IPS-18c (cell line): ENCODE results near the gene BAZ2A.
A peak's percentile ranks its signal among the peaks of the same experiment; 100 is the strongest.
"Not testable (repeated sequence)": the region's sequence is repeated elsewhere in the genome, so short reads cannot be mapped to it uniquely, and the experiment has no call there.

Experiments used
- H3K4me3 ChIP-seq: 2 replicates; pipeline ENCODE4 v1.7.0; 2013; ENCODE audit warnings: low read depth, mild to moderate bottlenecking, low read length, moderate library complexity; ENCODE audit not compliant: insufficient read depth
- H3K9me3 ChIP-seq: one replicate; pipeline ENCODE4 v1.6.1; 2013; ENCODE audit warnings: mild to moderate bottlenecking, low read length, moderate library complexity; ENCODE audit not compliant: control insufficient read depth, insufficient read depth

Gene BAZ2A

GRCh38 chr12:56630180-56630632 lies at the start of gene BAZ2A:
Gene BAZ2A (minus strand): TSS chr12:56630326. CDS start chr12:56617530, 12,796 bp downstream.
- Histone ChIP-seq H3K9me3 (no peaks in the 10 kb centered on the region), H3K4me3 (peak within 1 kb of the TSS; percentile 87)

DNA sequence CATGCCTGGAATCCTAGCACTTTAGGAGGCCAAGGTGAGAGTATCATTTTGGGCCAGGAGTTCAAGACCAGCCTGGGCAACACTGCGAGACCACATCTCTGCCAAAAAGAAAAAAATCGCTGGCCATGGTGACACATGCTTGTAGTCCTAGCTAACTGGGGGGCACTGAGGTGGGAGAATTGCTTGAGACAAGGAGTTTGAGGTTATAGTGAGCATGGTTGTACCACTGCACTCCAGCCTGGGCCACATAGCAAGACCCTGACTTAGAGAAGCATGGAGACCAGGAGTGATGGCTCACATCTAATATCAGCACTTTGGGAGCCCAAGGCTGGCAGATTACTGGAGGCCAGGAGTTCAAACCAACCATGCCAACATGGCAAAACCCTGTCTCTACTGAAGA lies 48.7 kb upstream of the BAZ2A start:
- no peak overlapping the region for H3K4me3 ChIP-seq
- H3K9me3 ChIP-seq = no peaks in the 10 kb centered on the region

- Histone ChIP-seq H3K4me3 (no peak overlapping the region), H3K9me3 (no peaks in the 10 kb centered on the region)
Measured at GRCh38 chr12:56677680-56678079, 47.6 kb upstream of the BAZ2A start.

- no peak overlapping the region for H3K4me3 ChIP-seq
- H3K9me3 ChIP-seq = no peaks in the 10 kb centered on the region
Measured at GRCh38 chr12:56676851-56677580, 46.9 kb upstream of the BAZ2A start.

DNA sequence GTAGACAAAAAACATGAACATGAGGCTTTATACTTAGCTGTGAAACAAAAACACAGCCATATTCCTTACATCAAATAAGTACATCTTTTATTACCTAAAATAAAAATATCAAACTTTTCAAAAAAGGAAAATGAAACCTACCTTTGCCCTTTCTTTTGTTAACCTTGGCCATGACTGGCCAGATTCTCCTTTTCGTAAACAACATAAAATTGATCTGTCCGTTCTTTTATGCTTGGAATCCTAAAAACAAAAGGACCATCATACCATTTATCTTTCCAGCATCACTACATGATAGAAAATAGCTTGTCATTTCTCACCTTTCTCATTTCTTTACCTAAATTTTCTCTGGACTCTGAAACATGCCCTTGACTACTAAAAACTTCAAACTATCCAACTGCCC lies 41.5 kb upstream of the BAZ2A start:
- Histone ChIP-seq H3K9me3 (no peaks in the 10 kb centered on the region), H3K4me3 (no peak overlapping the region)

DNA sequence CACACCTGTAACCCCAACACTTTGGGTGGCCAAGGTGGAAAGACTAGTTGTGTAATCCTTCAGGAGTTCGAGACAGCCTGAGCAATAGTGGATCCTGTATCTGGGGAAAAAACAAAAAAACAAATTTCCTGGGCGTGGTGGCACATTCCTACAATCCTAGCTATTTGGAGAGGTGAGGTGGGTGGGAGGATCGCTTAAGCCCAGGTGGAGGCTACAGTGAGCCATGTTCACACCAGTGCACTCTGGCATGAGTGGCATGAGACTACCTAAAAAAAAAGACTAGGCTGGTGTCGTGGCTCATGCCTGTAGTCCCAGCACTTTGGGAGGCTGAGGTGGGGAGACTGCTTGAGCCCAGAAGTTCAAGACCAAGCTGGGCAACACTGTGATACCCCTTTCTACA lies 40.7 kb upstream of the BAZ2A start:
- Histone ChIP-seq H3K9me3 (no peaks in the 10 kb centered on the region), H3K4me3 (no peak overlapping the region)

GRCh38 chr12:56668197-56668457 lies 38.0 kb upstream of the BAZ2A start:
- Histone ChIP-seq H3K9me3 (no peaks in the 10 kb centered on the region), H3K4me3 (no peak overlapping the region)

GRCh38 chr12:56661979-56662638 lies 32.0 kb upstream of the BAZ2A start:
- Histone ChIP-seq H3K9me3 (no peaks in the 10 kb centered on the region), H3K4me3 (no peak overlapping the region)

GRCh38 chr12:56661560-56661959 lies 31.4 kb upstream of the BAZ2A start:
- H3K4me3 ChIP-seq = no peak overlapping the region

DNA sequence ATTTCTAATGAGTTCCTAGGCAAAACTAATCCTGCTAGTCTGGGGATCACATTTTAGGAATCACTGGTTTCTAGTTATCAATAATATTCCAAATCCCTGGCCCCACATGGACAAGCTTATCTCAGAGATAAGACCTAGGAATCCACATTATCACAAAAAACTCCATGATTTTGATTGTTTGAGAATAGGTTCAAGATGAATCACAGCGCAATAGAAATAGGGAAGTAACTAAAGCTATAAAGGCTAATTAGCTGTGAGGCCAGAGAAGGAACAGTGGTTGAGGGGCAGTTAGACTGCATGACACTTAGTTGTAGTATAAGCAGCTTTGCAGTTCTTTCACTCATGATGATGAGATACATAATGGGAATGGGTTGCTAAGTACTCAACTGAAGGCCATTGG lies 28.8 kb upstream of the BAZ2A start:
- peaks cover 8% of the 10 kb centered on the region for H3K9me3 ChIP-seq
- H3K4me3 ChIP-seq = no peak overlapping the region

More at GRCh38 chr12:56661560-56661959, 31.4 kb upstream of the BAZ2A start:
- H3K9me3 ChIP-seq = no peaks in the 10 kb centered on the region

GRCh38 chr12:56657416-56658379 lies 27.6 kb upstream of the BAZ2A start:
- H3K4me3 ChIP-seq = no peak overlapping the region

DNA sequence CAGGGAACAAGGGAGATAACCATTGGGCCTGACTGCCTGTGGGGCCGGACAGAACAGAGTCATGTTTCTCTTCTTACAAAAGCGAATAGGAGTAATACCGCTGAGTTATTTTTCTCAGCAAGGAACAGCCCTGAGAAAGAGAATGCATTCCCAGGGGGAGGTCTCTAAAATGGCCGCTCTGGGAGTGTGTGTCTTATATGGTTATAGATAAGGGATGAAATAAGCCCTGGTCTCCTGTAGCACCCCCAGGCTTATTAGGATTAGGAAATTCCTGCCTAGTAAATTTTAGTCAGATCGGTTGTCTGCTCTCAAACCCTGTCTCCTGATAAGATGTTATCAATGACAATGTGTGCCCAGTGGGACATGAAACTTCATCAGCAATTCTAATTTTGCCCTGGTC lies 23.7 kb upstream of the BAZ2A start:
- H3K4me3 ChIP-seq = not testable (repeated sequence)
- peaks cover 11% of the 10 kb centered on the region for H3K9me3 ChIP-seq

More at GRCh38 chr12:56657416-56658379, 27.6 kb upstream of the BAZ2A start:
- peaks cover 8% of the 10 kb centered on the region for H3K9me3 ChIP-seq

- not testable (repeated sequence) for H3K4me3 ChIP-seq, H3K9me3 ChIP-seq
Measured at GRCh38 chr12:56648023-56648422, 17.9 kb upstream of the BAZ2A start.

GRCh38 chr12:56645717-56646446 lies 15.8 kb upstream of the BAZ2A start, which contains the start of gene ATP5F1B:
Gene ATP5F1B (minus strand): TSS chr12:56645984. CDS start chr12:56645963, 21 bp downstream.
- H3K9me3 ChIP-seq = no peaks in the 10 kb centered on the region
- H3K4me3 ChIP-seq = peak within 1 kb of the TSS; percentile 100

GRCh38 chr12:56645201-56645716 lies 15.1 kb upstream of the BAZ2A start:
- Histone ChIP-seq H3K4me3 (peak overlapping the region; percentile 100), H3K9me3 (no peaks in the 10 kb centered on the region)

DNA sequence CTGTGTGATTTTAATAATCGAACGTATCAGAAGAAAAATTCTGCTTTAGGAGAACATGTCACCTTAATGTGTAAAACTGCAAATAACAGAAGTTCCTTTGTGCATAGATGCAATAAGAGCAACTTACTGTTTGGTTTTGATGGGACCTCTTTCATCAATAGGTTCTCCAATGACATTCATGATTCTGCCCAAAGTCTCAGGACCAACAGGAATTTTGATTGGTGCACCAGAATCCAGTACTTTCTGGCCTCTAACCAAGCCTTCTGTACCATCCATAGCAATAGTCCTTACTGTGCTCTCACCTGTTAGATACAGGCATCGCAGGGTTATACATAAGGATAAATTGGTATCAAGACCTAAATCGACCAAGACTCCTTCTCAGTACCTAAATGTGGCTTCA lies 14.5 kb upstream of the BAZ2A start:
- H3K4me3 ChIP-seq = peak overlapping the region; percentile 100
- no peaks in the 10 kb centered on the region for H3K9me3 ChIP-seq

DNA sequence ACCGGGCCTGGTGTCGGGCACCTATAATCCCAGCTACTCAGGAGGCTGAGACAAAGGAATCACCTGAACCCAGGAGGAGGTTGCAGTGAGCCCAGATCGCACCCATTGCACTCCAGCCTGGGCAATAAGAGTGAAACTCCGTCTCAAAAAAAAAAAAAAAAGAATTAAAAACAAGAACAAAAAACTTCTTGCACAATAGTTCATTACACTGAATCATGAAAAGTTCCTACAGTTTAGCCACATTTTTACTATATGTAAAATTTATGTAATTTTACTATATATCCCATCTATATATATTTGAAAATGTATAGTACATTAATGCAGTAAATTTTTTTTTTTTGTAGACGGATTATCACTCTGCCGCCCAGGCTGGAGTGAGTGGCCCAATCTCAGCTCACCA lies 11.1 kb upstream of the BAZ2A start:
- Histone ChIP-seq H3K9me3 (no peaks in the 10 kb centered on the region), H3K4me3 (no peak overlapping the region)
